Mucosa of rectum (tissue), 2 donors: ENCODE results near the gene ENGASE.

ENCODE experiments used
- H3K27ac ChIP-seq, 2 donors: one replicate each; pipeline ENCODE4 v1.7.0; 2013; ENCODE audit warnings: inconsistent platforms in 2 of 2, low read depth in 2 of 2, low read length in 2 of 2
- H3K27me3 ChIP-seq, 2 donors: one replicate each; pipeline ENCODE4 v1.7.0; 2013; ENCODE audit warnings: low read length in 2 of 2; ENCODE audit not compliant: control insufficient read depth in 2 of 2, insufficient read depth in 2 of 2
- H3K36me3 ChIP-seq, 2 donors: one replicate each; pipeline ENCODE4 v1.7.0; 2013; ENCODE audit warnings: low read length in 2 of 2; ENCODE audit not compliant: control insufficient read depth in 2 of 2, insufficient read depth in 2 of 2
- H3K4me1 ChIP-seq, 2 donors: one replicate each; pipeline ENCODE4 v1.7.0; 2013; ENCODE audit warnings: low read length in 2 of 2, mild to moderate bottlenecking in 1 of 2; ENCODE audit not compliant: control insufficient read depth in 2 of 2, insufficient read depth in 2 of 2
- H3K4me3 ChIP-seq, 2 donors: one replicate each; pipeline ENCODE4 v1.7.0; 2013; ENCODE audit warnings: low read length in 2 of 2
- H3K9ac ChIP-seq, 2 donors: one replicate each; pipeline ENCODE4 v1.7.0; 2013; ENCODE audit warnings: low read length in 2 of 2, low read depth in 1 of 2, mild to moderate bottlenecking in 1 of 2
- H3K9me3 ChIP-seq, 2 donors: one replicate each; pipeline ENCODE4 v1.7.0; 2013; ENCODE audit warnings: low read length in 2 of 2; ENCODE audit not compliant: control insufficient read depth in 2 of 2
- donor health status: healthy.
- donor health status: Normal muscosa, but diverticular disease.

Gene ENGASE

GRCh38 chr17:79079421-79080200 lies 5.0 kb downstream of the ENGASE start:
- Histone ChIP-seq H3K27ac (no peak overlapping the region), H3K27me3 (no peaks in the 10 kb centered on the region), H3K4me1 (peaks cover 15% of the 10 kb centered on the region in 2 donors), H3K9ac (no peak overlapping the region), H3K9me3 (no peaks in the 10 kb centered on the region), H3K4me3 (no peak overlapping the region), H3K36me3 (peaks cover 29 to 48% of the 10 kb centered on the region in 2 donors)

DNA sequence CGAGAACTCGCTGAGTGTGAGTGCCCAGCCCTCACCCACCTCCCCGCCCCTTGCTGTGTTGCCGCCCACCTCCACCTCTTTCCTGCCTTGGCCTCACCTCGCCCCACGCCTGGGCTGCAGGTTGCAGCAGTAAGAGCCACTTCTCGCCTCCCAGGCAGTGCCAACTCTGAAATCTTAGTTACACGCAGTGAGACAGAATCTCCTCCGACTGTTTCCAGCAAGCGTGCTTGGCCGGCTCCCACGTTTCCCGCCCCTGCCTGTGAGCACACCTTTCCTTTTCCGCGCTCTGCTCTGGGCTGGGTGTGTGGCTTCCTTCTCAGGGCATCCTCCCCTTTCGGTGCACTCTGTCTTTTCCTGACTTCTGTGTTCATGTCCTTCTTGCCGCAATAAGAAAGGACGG lies 5.7 kb downstream of the ENGASE start:
- no peaks in the 10 kb centered on the region for H3K9me3 ChIP-seq
- H3K4me3 ChIP-seq, result no peak overlapping the region
- no peak overlapping the region for H3K27ac ChIP-seq
- no peaks in the 10 kb centered on the region for H3K27me3 ChIP-seq
- H3K9ac ChIP-seq, result no peak overlapping the region
- peaks cover 14% of the 10 kb centered on the region in 2 donors for H3K4me1 ChIP-seq
- H3K36me3 ChIP-seq, result peaks cover 31 to 56% of the 10 kb centered on the region in 2 donors

DNA sequence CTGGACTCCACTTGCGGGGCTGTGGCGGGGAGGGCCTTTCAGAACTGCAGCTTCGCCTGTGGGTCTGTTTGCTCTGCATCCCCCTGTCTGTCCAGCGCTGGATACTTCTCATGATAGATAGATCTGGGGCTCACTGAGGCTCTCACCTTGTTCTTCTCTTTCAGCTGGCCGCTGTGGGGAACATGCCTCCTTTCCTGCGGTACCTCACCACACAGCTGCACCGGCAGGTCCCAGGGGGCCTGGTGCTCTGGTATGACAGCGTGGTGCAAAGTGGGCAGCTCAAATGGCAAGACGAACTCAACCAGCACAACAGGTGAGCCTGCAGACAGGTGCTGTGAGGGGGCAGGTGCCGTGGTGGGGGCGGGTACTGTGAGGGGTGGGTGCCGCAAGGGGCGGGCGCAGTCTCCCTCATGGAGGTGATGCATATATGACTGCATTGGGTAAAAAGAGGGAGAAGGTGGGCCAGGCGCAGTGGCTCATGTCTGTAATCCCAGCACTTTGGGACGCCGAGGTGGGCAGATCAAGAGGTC lies 6.2 kb downstream of the ENGASE start:
- no peaks in the 10 kb centered on the region for H3K9me3 ChIP-seq
- peaks cover 9% of the 10 kb centered on the region in 2 donors for H3K4me1 ChIP-seq
- no peak overlapping the region for H3K9ac ChIP-seq
- no peak overlapping the region for H3K27ac ChIP-seq
- no peak overlapping the region for H3K4me3 ChIP-seq
- H3K27me3 ChIP-seq, result no peaks in the 10 kb centered on the region
- peaks cover 34 to 58% of the 10 kb centered on the region in 2 donors for H3K36me3 ChIP-seq

DNA sequence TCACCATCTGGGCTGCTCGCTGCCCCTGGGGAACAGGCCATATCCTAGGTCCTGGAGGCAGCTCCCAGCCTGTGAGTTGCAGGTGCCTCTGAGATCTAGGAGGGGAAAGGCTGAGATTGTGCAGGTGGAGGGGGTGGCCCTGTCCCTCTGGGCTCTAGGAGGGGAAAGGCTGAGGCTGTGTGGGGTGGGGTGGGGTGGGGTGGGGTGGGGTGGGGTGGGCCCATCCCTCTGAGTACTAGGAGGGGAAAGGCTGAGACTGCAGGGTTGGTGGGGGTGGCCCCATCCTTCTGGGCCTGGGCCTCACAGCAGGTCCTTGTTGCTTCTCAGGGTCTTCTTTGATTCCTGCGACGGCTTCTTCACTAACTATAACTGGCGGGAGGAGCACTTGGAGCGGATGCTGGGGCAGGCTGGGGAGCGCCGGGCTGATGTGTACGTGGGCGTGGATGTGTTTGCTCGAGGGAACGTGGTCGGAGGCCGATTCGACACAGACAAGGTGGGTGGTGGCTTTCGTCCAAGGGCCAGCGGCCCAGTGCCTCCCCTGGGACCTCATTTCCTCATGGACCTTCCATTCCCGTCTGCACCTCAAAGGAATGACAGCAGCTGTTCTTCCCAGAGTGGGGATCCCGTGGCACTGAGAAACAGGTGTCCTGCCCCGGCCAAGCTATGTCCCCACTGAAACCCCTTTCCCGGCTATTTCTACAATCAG lies 7.1 kb downstream of the ENGASE start:
- no peak overlapping the region for H3K4me3 ChIP-seq
- H3K27ac ChIP-seq, result no peak overlapping the region
- no peaks in the 10 kb centered on the region for H3K27me3 ChIP-seq
- H3K4me1 ChIP-seq, result peaks cover 3 to 6% of the 10 kb centered on the region in 2 donors
- no peak overlapping the region for H3K9ac ChIP-seq
- H3K9me3 ChIP-seq, result no peaks in the 10 kb centered on the region
- H3K36me3 ChIP-seq, result peaks cover 36 to 63% of the 10 kb centered on the region in 2 donors

- Histone ChIP-seq H3K27me3 (no peaks in the 10 kb centered on the region), H3K9me3 (no peaks in the 10 kb centered on the region), H3K36me3 (peaks cover 39 to 66% of the 10 kb centered on the region in 2 donors), H3K4me3 (no peak overlapping the region), H3K4me1 (peaks cover 3% of the 10 kb centered on the region in 2 donors), H3K27ac (no peak overlapping the region), H3K9ac (no peak overlapping the region)
Measured at GRCh38 chr17:79082311-79083190, 7.9 kb downstream of the ENGASE start.

GRCh38 chr17:79083191-79083971 lies 8.8 kb downstream of the ENGASE start:
- Histone ChIP-seq H3K9ac (no peak overlapping the region), H3K9me3 (no peaks in the 10 kb centered on the region), H3K4me3 (no peak overlapping the region), H3K27me3 (no peaks in the 10 kb centered on the region), H3K36me3 (peaks cover 39 to 68% of the 10 kb centered on the region in 2 donors), H3K4me1 (peaks cover 3% of the 10 kb centered on the region in 2 donors), H3K27ac (no peak overlapping the region)

- Histone ChIP-seq H3K27me3 (no peaks in the 10 kb centered on the region), H3K36me3 (peaks cover 36 to 58% of the 10 kb centered on the region in 2 donors), H3K9me3 (no peaks in the 10 kb centered on the region), H3K4me3 (no peak overlapping the region), H3K4me1 (no peaks in the 10 kb centered on the region), H3K9ac (no peak overlapping the region), H3K27ac (no peak overlapping the region)
Measured at GRCh38 chr17:79084291-79085153, 9.9 kb downstream of the ENGASE start.

DNA sequence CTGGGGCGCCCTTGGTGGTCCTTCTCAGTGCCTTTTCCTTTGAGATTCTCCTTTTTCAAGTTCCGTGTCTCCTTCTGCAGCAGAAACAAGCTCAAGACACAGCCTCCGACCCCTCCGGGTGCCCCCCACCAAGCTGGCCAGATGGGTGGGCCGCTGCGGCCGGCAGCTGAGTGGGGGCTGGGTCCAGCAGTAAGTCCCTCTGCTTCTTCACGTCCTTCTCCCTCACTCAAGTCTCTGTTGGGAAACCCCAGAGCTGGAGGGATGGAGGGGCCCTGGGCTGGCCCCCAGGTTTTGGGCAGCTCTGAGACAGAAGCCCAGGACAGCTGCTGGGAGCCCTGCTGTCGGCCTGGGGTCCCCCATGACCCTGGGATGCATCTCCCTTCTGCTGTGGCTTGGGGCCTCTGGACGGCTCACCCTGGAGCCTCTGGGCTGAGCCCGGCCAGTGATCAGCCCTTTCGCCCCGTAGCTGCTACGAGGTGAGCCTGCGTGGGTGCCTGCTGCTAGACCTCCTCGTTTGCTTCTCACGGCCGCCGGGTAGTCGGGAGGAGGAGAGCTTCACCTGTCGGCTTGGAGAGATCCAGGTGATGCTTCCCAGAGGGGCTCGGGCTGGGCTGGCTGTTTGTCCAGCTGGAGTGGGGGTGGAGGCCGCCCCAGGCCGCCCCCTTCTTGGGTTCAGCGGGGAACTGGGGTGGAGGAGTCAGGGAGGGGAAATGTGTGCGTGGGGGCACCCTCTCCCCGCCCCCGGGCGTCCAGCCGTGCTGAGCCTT lies 10.7 kb downstream of the ENGASE start:
- no peak overlapping the region for H3K9ac ChIP-seq
- no peaks in the 10 kb centered on the region for H3K9me3 ChIP-seq
- no peak overlapping the region for H3K4me3 ChIP-seq
- H3K27me3 ChIP-seq, result no peaks in the 10 kb centered on the region
- peaks cover 0 to under 1% of the 10 kb centered on the region in 2 donors for H3K4me1 ChIP-seq
- no peak overlapping the region for H3K27ac ChIP-seq
- H3K36me3 ChIP-seq, result peaks cover 29 to 50% of the 10 kb centered on the region in 2 donors
